H1 (cell line): ENCODE results near the gene DLL3. TPM values are rescaled to one million over a fixed set of nuclear protein-coding genes. Genes with fewer than 3 reads are reported as not detected.
A peak's percentile ranks its signal among the peaks of the same experiment; 100 is the strongest.

Experiments used
- CTCF ChIA-PET: fragments of 300-600 bp; sonication (Branson Sonifier 250); formaldehyde crosslinking; loops from one replicate; lab custom pipeline; 2021; ENCODE audit not compliant: partially characterized antibody; lab: Charles Lee
- POLR2A ChIA-PET: fragments of 300-600 bp; sonication (Branson Sonifier 250); formaldehyde crosslinking; loops from one replicate; lab custom pipeline; 2021; ENCODE audit warnings: inconsistent platforms; ENCODE audit not compliant: partially characterized antibody; lab: Charles Lee
- DNase-seq, 2 experiments: peaks; one replicate each; pipeline versions ENCODE4 v3.0.0 to v3.0.0-alpha.2; 2010 to 2022; ENCODE audit warnings: low spot score in 2 of 2, low read depth in 1 of 2, mixed read lengths in 1 of 2
- FAIRE-seq: peaks from 2 replicates; lab custom pipeline; 2011; peaks lifted over from hg19 to GRCh38; lab: Jason Lieb, UNC
- H2AFZ ChIP-seq: 2 replicates; pipeline ENCODE4 v1.8.1; 2012; ENCODE audit warnings: low read length, inconsistent platforms
- H2AK5ac ChIP-seq: 2 replicates; pipeline ENCODE4 v1.6.1; 2013; ENCODE audit warnings: low read depth, low read length
- H2BK120ac ChIP-seq: replicated peaks from 2 replicates; pipeline ENCODE3; 2013; ENCODE audit warnings: low read depth, low read length, inconsistent platforms
- H2BK12ac ChIP-seq: 2 replicates; pipeline ENCODE4 v1.6.1; 2013; ENCODE audit warnings: low read depth, low read length
- H2BK15ac ChIP-seq: 2 replicates; pipeline ENCODE4 v1.6.1; 2013; ENCODE audit warnings: low read length
- H2BK20ac ChIP-seq: 2 replicates; pipeline ENCODE4 v1.6.1; 2013; ENCODE audit warnings: low read length
- H2BK5ac ChIP-seq: 2 replicates; pipeline ENCODE4 v1.6.1; 2013; ENCODE audit warnings: low read depth, low read length
- H3K14ac ChIP-seq: 2 replicates; pipeline ENCODE4 v1.6.1; 2013; ENCODE audit warnings: inconsistent platforms; ENCODE audit not compliant: insufficient read length
- H3K18ac ChIP-seq: 2 replicates; pipeline ENCODE4 v1.6.1; 2013; ENCODE audit warnings: low read length; ENCODE audit errors: extremely low read depth
- H3K23ac ChIP-seq: 2 replicates; pipeline ENCODE4 v1.6.1; 2013; ENCODE audit warnings: inconsistent platforms; ENCODE audit not compliant: insufficient read length
- H3K23me2 ChIP-seq: 2 replicates; pipeline ENCODE4 v1.6.1; 2013; ENCODE audit warnings: low read depth, low read length
- H3K27ac ChIP-seq: 2 replicates; pipeline ENCODE4 v1.6.1; 2011; ENCODE audit warnings: low read depth, low read length, inconsistent platforms
- H3K27me3 ChIP-seq, 4 experiments: replicated peaks in 1 of 4; 1 replicate in 1 of 4; 2 replicates in 3 of 4; pipeline versions ENCODE4 v1.6.1 to v1.8.1; 2011 to 2013; ENCODE audit warnings: low read length in 3 of 4, mild to moderate bottlenecking in 3 of 4, inconsistent platforms in 2 of 4, mixed read lengths in 2 of 4, moderate library complexity in 1 of 4; ENCODE audit not compliant: control insufficient read depth in 3 of 4, insufficient read depth in 3 of 4; ENCODE audit errors: extremely low read depth in 1 of 4
- H3K36me3 ChIP-seq, 4 experiments: 2 replicates each; pipeline versions ENCODE4 v1.6.1 to v1.8.1; 2011 to 2013; ENCODE audit warnings: mild to moderate bottlenecking in 4 of 4, low read length in 3 of 4, moderate library complexity in 2 of 4, control low read depth in 1 of 4, inconsistent platforms in 1 of 4; ENCODE audit not compliant: insufficient read depth in 4 of 4, control insufficient read depth in 2 of 4
- H3K4ac ChIP-seq: replicated peaks from 2 replicates; pipeline ENCODE3; 2013; ENCODE audit warnings: low read length, low read depth, mixed read lengths, inconsistent platforms; ENCODE audit not compliant: insufficient read length
- H3K4me1 ChIP-seq, 4 experiments: replicated peaks in 1 of 4; 1 replicate in 1 of 4; 2 replicates in 3 of 4; pipeline versions ENCODE4 v1.6.1 to v1.8.1; 2011 to 2013; ENCODE audit warnings: low read length in 3 of 4, inconsistent platforms in 2 of 4, mixed read lengths in 1 of 4; ENCODE audit not compliant: insufficient read depth in 4 of 4, control insufficient read depth in 3 of 4
- H3K4me2 ChIP-seq, 2 experiments: 2 replicates each; pipeline versions ENCODE4 v1.6.1 to v1.8.1; 2011 to 2013; ENCODE audit warnings: low read depth in 2 of 2, low read length in 2 of 2, control low read depth in 1 of 2, inconsistent platforms in 1 of 2, mild to moderate bottlenecking in 1 of 2; ENCODE audit not compliant: insufficient read depth in 1 of 2
- H3K4me3 ChIP-seq, 4 experiments: fragments of 200-600, 300-600 bp in 1 of 4; sonication (generic), shearing (Covaris generic), sonication (Bioruptor Twin) in 1 of 4; 2 replicates each; pipeline versions ENCODE4 v1.5.1 to v1.8.1; 2011 to 2016; ENCODE audit warnings: low read length in 4 of 4, low read depth in 3 of 4, control low read depth in 2 of 4, inconsistent platforms in 2 of 4, mild to moderate bottlenecking in 2 of 4, mixed read lengths in 1 of 4, moderate library complexity in 1 of 4; ENCODE audit not compliant: insufficient read depth in 2 of 4; ENCODE audit errors: extremely low read depth in 1 of 4
- H3K56ac ChIP-seq: replicated peaks from 2 replicates; pipeline ENCODE3; 2013; ENCODE audit warnings: low read depth, mild to moderate bottlenecking, mixed read lengths, low read length, inconsistent platforms; ENCODE audit not compliant: insufficient read length
- H3K79me1 ChIP-seq: 2 replicates; pipeline ENCODE4 v1.6.1; 2013; ENCODE audit warnings: low read depth, low read length, control low read depth
- H3K79me2 ChIP-seq, 2 experiments: 2 replicates each; pipeline versions ENCODE4 v1.6.1 to v1.8.1; 2012 to 2013; ENCODE audit warnings: low read length in 2 of 2, mild to moderate bottlenecking in 2 of 2, inconsistent platforms in 1 of 2; ENCODE audit not compliant: insufficient read depth in 2 of 2, control insufficient read depth in 1 of 2
- H3K9ac ChIP-seq, 4 experiments: replicated peaks in 1 of 4; 1 replicate in 1 of 4; 2 replicates in 3 of 4; pipeline versions ENCODE4 v1.6.1 to v1.8.1; 2011 to 2013; ENCODE audit warnings: low read depth in 3 of 4, low read length in 3 of 4, control low read depth in 2 of 4, mild to moderate bottlenecking in 2 of 4, moderate library complexity in 2 of 4, inconsistent platforms in 1 of 4; ENCODE audit errors: extremely low read depth in 1 of 4
- H3K9me3 ChIP-seq, 2 experiments: 2 replicates each; pipeline versions ENCODE4 v1.6.1 to v1.8.1; 2012 to 2013; ENCODE audit warnings: mild to moderate bottlenecking in 2 of 2, moderate library complexity in 2 of 2, control low read depth in 1 of 2, inconsistent platforms in 1 of 2, low read depth in 1 of 2, low read length in 1 of 2, mixed read lengths in 1 of 2; ENCODE audit not compliant: insufficient read depth in 2 of 2
- H4K20me1 ChIP-seq, 2 experiments: replicated peaks in 1 of 2; 2 replicates each; pipeline versions ENCODE3 to v1.8.1; 2011 to 2013; ENCODE audit warnings: inconsistent platforms in 2 of 2, low read length in 2 of 2, mild to moderate bottlenecking in 1 of 2; ENCODE audit not compliant: insufficient read depth in 2 of 2, control insufficient read depth in 1 of 2
- H4K5ac ChIP-seq: 2 replicates; pipeline ENCODE4 v1.6.1; 2013; ENCODE audit warnings: low read length, low read depth, mixed read lengths, inconsistent platforms; ENCODE audit not compliant: insufficient read length
- H4K8ac ChIP-seq: 2 replicates; pipeline ENCODE4 v1.8.0; 2013; ENCODE audit warnings: mild to moderate bottlenecking, moderate library complexity, low read length, inconsistent platforms; ENCODE audit not compliant: insufficient read depth; ENCODE audit errors: extremely low read depth
- H4K91ac ChIP-seq: replicated peaks from 2 replicates; pipeline ENCODE3; 2013; ENCODE audit warnings: low read length, mixed read lengths, inconsistent platforms; ENCODE audit not compliant: insufficient read length
- ASH2L ChIP-seq: fragments of 200-600, 300-600 bp; sonication (generic); IDR thresholded peaks from one replicate; pipeline ENCODE4 v1.7.1; 2017; ENCODE audit warnings: low read length
- ATF3 ChIP-seq: IDR thresholded peaks from 2 replicates; pipeline ENCODE4 v1.6.1; 2011; ENCODE audit warnings: low read depth, mild to moderate bottlenecking, low read length; ENCODE audit not compliant: insufficient read depth
- BCL11A ChIP-seq, 2 experiments: IDR thresholded peaks; one replicate each; pipeline ENCODE4 v1.6.1; 2011; ENCODE audit warnings: low read depth in 2 of 2, low read length in 2 of 2, mild to moderate bottlenecking in 2 of 2
- CTBP2 ChIP-seq: IDR thresholded peaks from 2 replicates; pipeline ENCODE4 v1.7.0; 2011; ENCODE audit warnings: borderline replicate concordance, mild to moderate bottlenecking, moderate library complexity, mixed read lengths, low read length; ENCODE audit not compliant: insufficient read depth, insufficient read length
- EZH2 ChIP-seq: fragments of 200-600 bp; sonication (generic); IDR thresholded peaks from 2 replicates; pipeline ENCODE4 v1.7.1; 2012; ENCODE audit warnings: low read depth, mild to moderate bottlenecking, moderate library complexity, low read length, inconsistent platforms; ENCODE audit not compliant: severe bottlenecking
- MAFK ChIP-seq: IDR thresholded peaks from 2 replicates; pipeline ENCODE4 v1.6.1; 2012; ENCODE audit warnings: low read depth, mild to moderate bottlenecking, improper control_type of control experiment, low read length
- TEAD4 ChIP-seq: IDR thresholded peaks from 2 replicates; pipeline ENCODE4 v1.6.1; 2012; ENCODE audit warnings: low read depth, low read length, inconsistent platforms, mixed read lengths
- WGBS, 2 experiments: shearing (Covaris generic) in 1 of 2; methylation state at CpG; one replicate each; pipeline versions ENCODE4 v1.1.6 to v1.1.7; 2013 to 2015; ENCODE audit warnings: low lambda C conversion rate in 2 of 2, mixed read lengths in 2 of 2, inconsistent platforms in 1 of 2, low coverage in 1 of 2, missing lambda C conversion rate in 1 of 2; ENCODE audit not compliant: insufficient replicate concordance in 2 of 2, insufficient coverage in 1 of 2, insufficient read length in 1 of 2; ENCODE audit errors: extremely low coverage in 1 of 2, missing lambda C conversion rate in 1 of 2; 5-methylcytosine and 5-hydroxymethylcytosine counted together
- polyA plus RNA-seq, 7 experiments: library from polyadenylated mRNA; depleted of rRNA in 3 of 7; stranded (reverse) in 5 of 7; unstranded in 2 of 7; fragments of >200 nt in 5 of 7; fragments of 200-250 nt in 2 of 7; gene quantifications; 1 replicate in 5 of 7; 2 replicates in 1 of 7; 4 replicates in 1 of 7; pipeline versions ENCODE4 v1.2.1 to v1.2.3, GENCODE V29; 2011 to 2013; ENCODE audit warnings: missing spikeins in 2 of 7, mixed read lengths in 2 of 7
- total RNA-seq: library from RNA; stranded (reverse); fragmentation: NEBNext Ultra II Directional; extraction: Animal tissue kit (Norgen Biotek cat#: 25700); gene quantifications from 2 replicates; pipeline ENCODE4 v1.2.1, GENCODE V29; 2021

The DLL3 gene
- total and polyA plus RNA-seq, 2 of the 8 experiments (the other 6 are each of a cell fraction or from before 2014, with no cell fraction given) = 12.2 to 13.8 TPM

- Histone ChIP-seq H3K4me1 (peaks cover 0 to 4% (median 0%) of the 10 kb centered on the region in 4 experiments; a peak in 2 of 7 replicates), H2BK15ac (0 out of 2 replicates have a peak overlapping the region, but pooled peaks have one; percentile 72), H3K23me2 (peaks cover 7% of the 10 kb centered on the region), H2BK20ac (no peak overlapping the region), H3K56ac (peak overlapping the region; percentile 63), H3K4me2 (peak overlapping the region; percentile 86 to 98), H4K20me1 (peaks cover 0 to 3% of the 10 kb centered on the region in 2 experiments), H3K27me3 (peaks cover 29 to 64% (median 60%) of the 10 kb centered on the region in 4 experiments), H3K14ac (no peak overlapping the region), H2AK5ac (no peak overlapping the region), H2BK120ac (no peak overlapping the region), H2BK12ac (no peak overlapping the region), H3K4ac (no peak overlapping the region), H3K79me2 (no peaks in the 10 kb centered on the region), H3K4me3 (peak overlapping the region; percentile 52 to 91 (median 72)), H2BK5ac (no peak overlapping the region), H4K5ac (no peak overlapping the region), H4K91ac (peak overlapping the region; percentile 72), H2AFZ (peak overlapping the region; percentile 78), H3K23ac (no peak overlapping the region), H4K8ac (peak overlapping the region; percentile 35; the same call in 1 of the 2 replicates), H3K79me1 (no peaks in the 10 kb centered on the region), H3K36me3 (no peaks in the 10 kb centered on the region), H3K9me3 (peaks cover 0 to 6% of the 10 kb centered on the region in 2 experiments; a peak in 1 of 4 replicates), H3K9ac (peak overlapping the region in 1 of 4 experiments; percentile 1; a peak in 1 of 7 replicates), H3K27ac (no peak overlapping the region), H3K18ac (no peak overlapping the region)
- TF ChIP-seq MAFK (no peak), EZH2 (peak; percentile 53), TEAD4 (no peak), BCL11A (IDR thresholded peaks at IDR 0.05; ENCODE audit: low read depth in 2 of 2, low read length in 2 of 2) (no peak), ASH2L (peak; percentile 4), ATF3 (no peak), CTBP2 (no peak)
- DNase-seq (no peak), FAIRE-seq (no peak)
- POLR2A ChIA-PET = interaction anchor here (0.9 to 3.4 kb wide), 10 partner anchors 8 to 163 kb away, joined by 3 to 15 read pairs (median 3); partner anchors contain the start of gene DLL3
- 28% methylated on average over 23 of the region's 24 CpGs; no CpG with 5 or more reads in 1 of the 2 experiments for WGBS, 2 experiments
- CTCF ChIA-PET = interaction anchor here (0.9 to 1.9 kb wide), 5 partner anchors 10 to 257 kb away, joined by 3 to 11 read pairs (median 7); partner anchors contain the start of gene EID2B
Observed at GRCh38 chr19:39507715-39508364, 9.1 kb downstream of the DLL3 start.
